ENCODE measurements around the gene ADCY2. TPM values are rescaled to one million over a fixed set of nuclear protein-coding genes. Genes with fewer than 3 reads are reported as not detected.

ADCY2 gene
- total and polyA plus RNA-seq, 2 of the 13 experiments (the other 11 are each of a cell fraction or from before 2014, with no cell fraction given), result not detected

- TF ChIP-seq YY1 (IDR thresholded peaks at IDR 0.05; ENCODE audit: insufficient read depth, insufficient replicate concordance, low read depth, low read length) (peak; percentile 3), ZNF414 (CRISPR knock-in tag; IDR thresholded peaks at IDR 0.05) (no peak), MXI1 (IDR thresholded peaks at IDR 0.05; ENCODE audit: borderline replicate concordance, low read depth, low read length) (peak; percentile 93; the same call in 2 of the 3 replicates), AGO1 (IDR thresholded peaks at IDR 0.05; ENCODE audit: low read depth, low read length, poor library complexity, severe bottlenecking) (peak; percentile 1), CREB3 (CRISPR knock-in tag; IDR thresholded peaks at IDR 0.05) (no peak; the same call in 1 of the 2 replicates), PTBP1 (IDR thresholded peaks at IDR 0.05; ENCODE audit: low read depth, low read length, poor library complexity, severe bottlenecking) (no peak), LRRFIP1 (CRISPR knock-in tag; conservative IDR thresholded peaks at IDR 0.05) (no peak), BHLHE40 (IDR thresholded peaks at IDR 0.05; ENCODE audit: low read length) (no peak), MIER2 (CRISPR knock-in tag; IDR thresholded peaks at IDR 0.05) (0 out of 2 replicates have a peak, but pooled peaks have one; percentile 12), ZNF782 (CRISPR knock-in tag; IDR thresholded peaks at IDR 0.05; ENCODE audit: borderline replicate concordance) (no peak), MTA1 (CRISPR knock-in tag; IDR thresholded peaks at IDR 0.05; ENCODE audit: borderline replicate concordance) (peak; percentile 89; the same call in 1 of the 2 replicates), ZFX (CRISPR knock-in tag; IDR thresholded peaks at IDR 0.05; ENCODE audit: low read depth) (peak; percentile 88), ZC3H13 (CRISPR knock-in tag; IDR thresholded peaks at IDR 0.05) (peak; percentile 51; the same call in 1 of the 2 replicates), ZNF136 (CRISPR knock-in tag; IDR thresholded peaks at IDR 0.05; ENCODE audit: low read depth) (0 out of 2 replicates have a peak, but pooled peaks have one; percentile 49), THAP7 (CRISPR knock-in tag; IDR thresholded peaks at IDR 0.05) (no peak), AHDC1 (CRISPR knock-in tag; IDR thresholded peaks at IDR 0.05; ENCODE audit: borderline replicate concordance) (no peak; the same call in 1 of the 2 replicates), RARA (CRISPR knock-in tag; IDR thresholded peaks at IDR 0.05) (no peak), SNRNP70 (IDR thresholded peaks at IDR 0.05; ENCODE audit: low read depth, low read length) (no peak)
Observed at GRCh38 chr5:7868773-7869473, 473.0 kb downstream of the ADCY2 start, which contains the start of the genes FASTKD3 and MTRR (continued).
